ENCODE measurements around the gene CD47.

The CD47 gene

GRCh38 chr3:108044699-108045098 lies 46.1 kb downstream of the CD47 start:
- DNase-seq, result no peak

GRCh38 chr3:108042300-108042699 lies 48.5 kb downstream of the CD47 start:
- DNase-seq, result no peak

GRCh38 chr3:108041253-108041652 lies 49.6 kb downstream of the CD47 start:
- DNase-seq, result no peak

- DNase-seq, result peak; percentile 96
Measured at GRCh38 chr3:108037770-108038169, 53.1 kb downstream of the CD47 start.

- peak; percentile 93 for DNase-seq
Measured at GRCh38 chr3:108036984-108037741, 53.7 kb downstream of the CD47 start.

- DNase-seq, result no peak
Measured at GRCh38 chr3:108036401-108036800, 54.4 kb downstream of the CD47 start.

GRCh38 chr3:108035751-108036150 lies 55.1 kb downstream of the CD47 start:
- no peak for DNase-seq

- no peak for DNase-seq
Measured at GRCh38 chr3:108031895-108032294, 58.9 kb downstream of the CD47 start.

GRCh38 chr3:108030960-108031359 lies 59.9 kb downstream of the CD47 start:
- no peak for DNase-seq

- no peak for DNase-seq
Measured at GRCh38 chr3:108029466-108029865, 61.4 kb downstream of the CD47 start.

- DNase-seq, result no peak
Measured at GRCh38 chr3:108028896-108029295, 61.9 kb downstream of the CD47 start.

GRCh38 chr3:108025177-108025576 lies 65.7 kb downstream of the CD47 start:
- DNase-seq, result no peak

GRCh38 chr3:108024146-108024850 lies 66.5 kb downstream of the CD47 start:
- no peak for DNase-seq

GRCh38 chr3:108022256-108023150 lies 68.3 kb downstream of the CD47 start:
- DNase-seq, result no peak

- DNase-seq, result no peak
Measured at GRCh38 chr3:108021533-108021932, 69.3 kb downstream of the CD47 start.

GRCh38 chr3:108021131-108021530 lies 69.7 kb downstream of the CD47 start:
- DNase-seq, result no peak

GRCh38 chr3:108018552-108018951 lies 72.3 kb downstream of the CD47 start:
- no peak for DNase-seq

GRCh38 chr3:108017587-108017986 lies 73.2 kb downstream of the CD47 start:
- no peak for DNase-seq

GRCh38 chr3:108014943-108015342 lies 75.9 kb downstream of the CD47 start:
- no peak for DNase-seq

GRCh38 chr3:108013141-108014055 lies 77.4 kb downstream of the CD47 start:
- no peak for DNase-seq

GRCh38 chr3:108012304-108012703 lies 78.5 kb downstream of the CD47 start:
- no peak for DNase-seq

- DNase-seq, result no peak
Measured at GRCh38 chr3:108011616-108012015, 79.2 kb downstream of the CD47 start.
